Neuronal stem cell (in vitro differentiated cells): Measurements from ENCODE around the gene SENP1.

Experiments used
- DNase-seq: peaks from one replicate; pipeline ENCODE4 v3.0.0-alpha.2; 2013; ENCODE audit warnings: low spot score
- H2AFZ ChIP-seq: one replicate; pipeline ENCODE4 v1.6.1; 2013; ENCODE audit warnings: mild to moderate bottlenecking, low read length, inconsistent platforms
- H2AK5ac ChIP-seq: 2 replicates; pipeline ENCODE4 v1.6.1; 2013; ENCODE audit warnings: low read depth, mild to moderate bottlenecking, inconsistent platforms, low read length, moderate library complexity, mixed read lengths
- H2BK120ac ChIP-seq: 2 replicates; pipeline ENCODE4 v1.6.1; 2013; ENCODE audit warnings: low read depth, mild to moderate bottlenecking, inconsistent platforms, low read length, moderate library complexity, mixed read lengths
- H2BK12ac ChIP-seq: one replicate; pipeline ENCODE4 v1.6.1; 2013; ENCODE audit warnings: low read length, inconsistent platforms
- H2BK15ac ChIP-seq: 2 replicates; pipeline ENCODE4 v1.6.1; 2013; ENCODE audit warnings: mild to moderate bottlenecking, low read length, inconsistent platforms, mixed read lengths
- H2BK5ac ChIP-seq: one replicate; pipeline ENCODE4 v1.6.1; 2013; ENCODE audit warnings: inconsistent platforms, mild to moderate bottlenecking, low read length, moderate library complexity
- H3K14ac ChIP-seq: one replicate; pipeline ENCODE4 v1.6.1; 2013; ENCODE audit warnings: low read length, inconsistent platforms
- H3K18ac ChIP-seq: 2 replicates; pipeline ENCODE4 v1.6.1; 2013; ENCODE audit warnings: low read length, inconsistent platforms
- H3K23ac ChIP-seq: 2 replicates; pipeline ENCODE4 v1.6.1; 2013; ENCODE audit warnings: low read depth, mild to moderate bottlenecking, mixed read lengths, low read length, inconsistent platforms; ENCODE audit not compliant: poor library complexity
- H3K27ac ChIP-seq: replicated peaks from 3 replicates; pipeline ENCODE4 v1.5.1; 2013; ENCODE audit warnings: low read length, inconsistent platforms
- H3K27me3 ChIP-seq, 3 experiments: 2 replicates each; pipeline ENCODE4 v1.6.1; 2013; ENCODE audit warnings: low read length in 3 of 3, mild to moderate bottlenecking in 2 of 3, inconsistent platforms in 1 of 3, low read depth in 1 of 3, mixed read lengths in 1 of 3, moderate library complexity in 1 of 3; ENCODE audit not compliant: control insufficient read depth in 3 of 3, insufficient read depth in 3 of 3
- H3K36me3 ChIP-seq, 2 donors: replicated peaks in 1 of 2; 2 replicates each; pipeline ENCODE4 v1.6.1; 2013; ENCODE audit warnings: low read length in 2 of 2; ENCODE audit not compliant: control insufficient read depth in 2 of 2, insufficient read depth in 2 of 2
- H3K4ac ChIP-seq: 2 replicates; pipeline ENCODE4 v1.6.1; 2013; ENCODE audit warnings: inconsistent platforms, mild to moderate bottlenecking, low read length, moderate library complexity
- H3K4me1 ChIP-seq, 2 donors: 1 replicate in 1 of 2; 2 replicates in 1 of 2; pipeline ENCODE4 v1.6.1; 2013; ENCODE audit warnings: low read length in 2 of 2, low read depth in 1 of 2; ENCODE audit not compliant: control insufficient read depth in 2 of 2, insufficient read depth in 1 of 2
- H3K4me2 ChIP-seq: one replicate; pipeline ENCODE4 v1.6.1; 2013; ENCODE audit warnings: mild to moderate bottlenecking, low read length, inconsistent platforms; ENCODE audit not compliant: insufficient read depth, poor library complexity, severe bottlenecking
- H3K4me3 ChIP-seq, 2 donors: 2 replicates each; pipeline ENCODE4 v1.5.1; 2013; ENCODE audit warnings: low read length in 2 of 2, mild to moderate bottlenecking in 2 of 2, inconsistent platforms in 1 of 2, moderate library complexity in 1 of 2
- H3K79me1 ChIP-seq: one replicate; pipeline ENCODE4 v1.6.1; 2013; ENCODE audit warnings: low read depth, mild to moderate bottlenecking, inconsistent platforms, low read length, moderate library complexity
- H3K9ac ChIP-seq: one replicate; pipeline ENCODE4 v1.6.1; 2013; ENCODE audit warnings: mild to moderate bottlenecking, low read depth, low read length, inconsistent platforms; ENCODE audit not compliant: poor library complexity
- H3K9me3 ChIP-seq, 2 donors: replicated peaks in 1 of 2; 2 replicates each; pipeline versions ENCODE3 to v1.6.1; 2013; ENCODE audit warnings: low read length in 2 of 2, mild to moderate bottlenecking in 2 of 2, inconsistent platforms in 1 of 2, low read depth in 1 of 2, mixed read lengths in 1 of 2, moderate library complexity in 1 of 2; ENCODE audit not compliant: control insufficient read depth in 2 of 2, insufficient read depth in 1 of 2
- H4K8ac ChIP-seq: one replicate; pipeline ENCODE4 v1.6.1; 2013; ENCODE audit warnings: low read depth, mild to moderate bottlenecking, inconsistent platforms, low read length, moderate library complexity
- H4K91ac ChIP-seq: one replicate; pipeline ENCODE4 v1.6.1; 2013; ENCODE audit warnings: low read length, low read depth, mild to moderate bottlenecking, inconsistent platforms; ENCODE audit not compliant: poor library complexity
- WGBS, 2 donors: extraction: QIAGEN DNeasy Blood & Tissue Kit; methylation state at CpG; one replicate each; pipeline ENCODE4 v1.1.7; 2013; ENCODE audit warnings: missing lambda C conversion rate in 2 of 2, mixed read lengths in 1 of 2; ENCODE audit not compliant: insufficient read length in 2 of 2, insufficient replicate concordance in 1 of 2; ENCODE audit errors: extremely low coverage in 2 of 2; 5-methylcytosine and 5-hydroxymethylcytosine counted together

Gene SENP1

GRCh38 chr12:48038085-48038484 is 67.8 kb downstream of the SENP1 start:
- Histone ChIP-seq H3K4me1 (peaks cover 15 to 24% of the 10 kb centered on the region in 2 donors), H3K27ac (peak overlapping the region; percentile 91), H2BK12ac (no peak overlapping the region), H3K4me2 (no peak overlapping the region), H3K18ac (peak overlapping the region; percentile 68), H2BK5ac (no peak overlapping the region), H3K79me1 (no peaks in the 10 kb centered on the region), H4K8ac (no peak overlapping the region), H3K9me3 (no peaks in the 10 kb centered on the region), H3K14ac (no peak overlapping the region), H3K27me3 (no peaks in the 10 kb centered on the region), H3K36me3 (peaks cover 0 to 14% of the 10 kb centered on the region in 2 donors), H2BK120ac (no peak overlapping the region), H2AK5ac (no peak overlapping the region), H3K4ac (no peak overlapping the region), H4K91ac (peak overlapping the region; percentile 13), H3K4me3 (no peak overlapping the region), H2AFZ (peak overlapping the region; percentile 86), H3K9ac (no peak overlapping the region), H2BK15ac (no peak overlapping the region), H3K23ac (no peak overlapping the region)
- no peak for DNase-seq
- WGBS, 2 donors: no CpG with 5 or more reads among the region's 5 CpGs

GRCh38 chr12:48037267-48037915 is 68.5 kb downstream of the SENP1 start:
- Histone ChIP-seq H3K9me3 (no peaks in the 10 kb centered on the region), H4K8ac (no peak overlapping the region), H2AK5ac (peak overlapping the region; percentile 47), H3K4me2 (peak overlapping the region; percentile 29), H3K4me1 (peaks cover 15 to 24% of the 10 kb centered on the region in 2 donors), H3K27me3 (no peaks in the 10 kb centered on the region), H2BK12ac (peak overlapping the region; percentile 41), H3K4me3 (peak overlapping the region in 1 of 2 donors; percentile 26), H3K36me3 (peaks cover 0 to 7% of the 10 kb centered on the region in 2 donors), H2AFZ (peak overlapping the region; percentile 86), H3K9ac (no peak overlapping the region), H4K91ac (peak overlapping the region; percentile 66), H2BK15ac (peak overlapping the region; percentile 1), H3K14ac (no peak overlapping the region), H3K23ac (no peak overlapping the region), H3K79me1 (no peaks in the 10 kb centered on the region), H2BK5ac (peak overlapping the region; percentile 26), H3K18ac (peak overlapping the region; percentile 68), H2BK120ac (no peak overlapping the region), H3K27ac (peak overlapping the region; percentile 91), H3K4ac (no peak overlapping the region)
- WGBS, 2 donors: no CpG with 5 or more reads among the region's 9 CpGs
- peak; percentile 88 for DNase-seq

- peak overlapping the region; percentile 14 for H3K4ac ChIP-seq
- no peaks in the 10 kb centered on the region for H3K27me3 ChIP-seq
- H3K4me2 ChIP-seq: peak overlapping the region; percentile 19
- H3K4me3 ChIP-seq: no peak overlapping the region
- H3K36me3 ChIP-seq: peaks cover 0 to under 1% of the 10 kb centered on the region in 2 donors
- peak overlapping the region; percentile 66 for H4K91ac ChIP-seq
- H3K79me1 ChIP-seq: no peaks in the 10 kb centered on the region
- no peak overlapping the region for H3K9ac ChIP-seq
- peak overlapping the region; percentile 47 for H2AK5ac ChIP-seq
- H3K14ac ChIP-seq: no peak overlapping the region
- peak overlapping the region; percentile 26 for H2BK5ac ChIP-seq
- peak overlapping the region; percentile 41 for H2BK12ac ChIP-seq
- H2BK15ac ChIP-seq: peak overlapping the region; percentile 1
- no peak for DNase-seq
- H3K18ac ChIP-seq: peak overlapping the region; percentile 5
- H3K23ac ChIP-seq: no peak overlapping the region
- peak overlapping the region; percentile 86 for H2AFZ ChIP-seq
- WGBS, 2 donors: no CpG with 5 or more reads among the region's 4 CpGs
- no peak overlapping the region for H2BK120ac ChIP-seq
- no peak overlapping the region for H4K8ac ChIP-seq
- H3K4me1 ChIP-seq: peaks cover 15 to 24% of the 10 kb centered on the region in 2 donors
- H3K9me3 ChIP-seq: no peaks in the 10 kb centered on the region
- peak overlapping the region; percentile 91 for H3K27ac ChIP-seq
Measured at GRCh38 chr12:48036818-48037217, 69.1 kb downstream of the SENP1 start.

DNA sequence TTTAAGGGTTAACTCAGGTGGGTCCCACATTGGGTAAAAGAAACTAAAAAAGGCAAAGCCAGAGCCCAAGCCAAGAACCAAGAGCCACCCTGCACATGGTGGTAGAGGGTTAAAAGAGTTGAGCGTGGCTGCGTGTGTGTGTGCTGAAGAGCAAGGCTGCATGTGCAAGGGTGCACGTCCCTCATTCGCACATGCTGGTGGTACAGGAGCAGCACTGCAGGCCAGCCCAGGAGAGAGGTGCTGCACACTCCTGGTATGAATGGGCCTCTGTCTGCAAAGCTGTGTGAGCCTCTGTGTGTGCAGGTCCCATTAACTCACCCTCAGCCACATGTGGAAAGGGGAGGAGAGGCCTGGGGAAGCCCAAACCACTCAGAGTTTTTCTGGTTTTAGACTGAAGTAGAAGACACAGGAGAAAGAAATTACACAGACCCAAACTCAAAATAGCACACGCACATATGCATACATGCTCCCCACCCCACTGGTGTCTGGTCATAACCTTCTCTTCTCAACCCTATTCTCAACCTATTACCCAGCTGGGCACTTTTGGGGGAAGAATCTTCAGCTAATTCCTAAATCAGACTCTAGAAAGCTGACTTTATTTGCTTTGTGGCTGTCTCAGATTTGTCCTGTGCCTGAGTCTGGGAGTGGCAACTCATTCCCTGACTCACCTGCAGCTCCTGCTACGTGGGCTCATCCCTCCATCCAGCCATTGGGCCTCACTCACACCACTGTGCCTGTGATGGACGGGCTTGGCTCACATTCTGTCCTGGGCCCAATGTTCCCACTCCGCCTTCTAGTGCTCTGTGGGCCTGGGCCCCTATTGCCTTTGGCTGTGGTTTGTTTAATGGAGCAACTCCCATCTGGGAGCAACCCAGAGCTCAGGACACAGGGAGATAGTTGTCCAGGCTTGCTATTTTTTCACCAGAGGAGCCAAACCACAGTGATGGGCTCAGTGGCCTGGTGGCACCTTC is 70.8 kb downstream of the SENP1 start:
- no peak for DNase-seq
- peak overlapping the region; percentile 10 for H2BK120ac ChIP-seq
- H3K14ac ChIP-seq: no peak overlapping the region
- H3K27me3 ChIP-seq: no peaks in the 10 kb centered on the region
- peaks cover 15 to 26% of the 10 kb centered on the region in 2 donors for H3K4me1 ChIP-seq
- no peak overlapping the region for H3K4me2 ChIP-seq
- no peak overlapping the region for H4K8ac ChIP-seq
- H2BK5ac ChIP-seq: no peak overlapping the region
- H2AK5ac ChIP-seq: peak overlapping the region; percentile 51
- no peaks in the 10 kb centered on the region for H3K36me3 ChIP-seq
- H2BK15ac ChIP-seq: peak overlapping the region; percentile 33
- no peak overlapping the region for H3K4me3 ChIP-seq
- H3K4ac ChIP-seq: no peak overlapping the region
- no peaks in the 10 kb centered on the region for H3K79me1 ChIP-seq
- H4K91ac ChIP-seq: no peak overlapping the region
- H3K9ac ChIP-seq: no peak overlapping the region
- H2BK12ac ChIP-seq: peak overlapping the region; percentile 65
- H2AFZ ChIP-seq: no peak overlapping the region
- H3K23ac ChIP-seq: no peak overlapping the region
- no peak overlapping the region for H3K27ac ChIP-seq
- no CpG with 5 or more reads among the region's 8 CpGs for WGBS, 2 donors
- peak overlapping the region; percentile 83 for H3K18ac ChIP-seq
- H3K9me3 ChIP-seq: no peaks in the 10 kb centered on the region
